Fibroblast of peridontal ligament (primary cell): ENCODE measurements around the gene MRPL36.
"Not testable (repeated sequence)": the region's sequence is repeated elsewhere in the genome, so short reads cannot be mapped to it uniquely, and the experiment has no call there.

Experiments used
- DNase-seq: peaks from one replicate; pipeline ENCODE4 v3.0.0-alpha.2; 2010; ENCODE audit errors: extremely low read depth

Gene MRPL36

GRCh38 chr5:1815071-1815786 is 15.6 kb upstream of the MRPL36 start:
- DNase-seq: no peak

- no peak for DNase-seq
Measured at GRCh38 chr5:1814183-1815020, 14.8 kb upstream of the MRPL36 start.

GRCh38 chr5:1810581-1811101 is 11.0 kb upstream of the MRPL36 start:
- DNase-seq: no peak

- no peak for DNase-seq
Measured at GRCh38 chr5:1809416-1810035, 9.9 kb upstream of the MRPL36 start.

- DNase-seq: peak; percentile 38
Measured at GRCh38 chr5:1808439-1808838, 8.8 kb upstream of the MRPL36 start.

GRCh38 chr5:1807451-1808185 is 8.0 kb upstream of the MRPL36 start:
- DNase-seq: no peak

GRCh38 chr5:1806974-1807373 is 7.3 kb upstream of the MRPL36 start:
- DNase-seq: no peak

- no peak for DNase-seq
Measured at GRCh38 chr5:1806199-1806598, 6.6 kb upstream of the MRPL36 start.

GRCh38 chr5:1805736-1806135 is 6.1 kb upstream of the MRPL36 start:
- no peak for DNase-seq

- DNase-seq: no peak
Measured at GRCh38 chr5:1805326-1805725, 5.7 kb upstream of the MRPL36 start.

GRCh38 chr5:1804001-1804690 is 4.5 kb upstream of the MRPL36 start:
- DNase-seq: no peak

- no peak for DNase-seq
Measured at GRCh38 chr5:1803192-1803591, 3.6 kb upstream of the MRPL36 start.

- DNase-seq: no peak
Measured at GRCh38 chr5:1801967-1802295, 2.3 kb upstream of the MRPL36 start.

GRCh38 chr5:1801222-1801966 is 1.8 kb upstream of the MRPL36 start, which contains the start of gene NDUFS6:
Gene NDUFS6 (plus strand): TSS chr5:1801407. CDS start chr5:1801418, 11 bp downstream.
- peak; percentile 53 for DNase-seq

- DNase-seq: peak; percentile 31
Measured at GRCh38 chr5:1800472-1801221, 1.0 kb upstream of the MRPL36 start.

GRCh38 chr5:1799110-1799601 is 481 bp downstream of the MRPL36 start:
- DNase-seq: peak; percentile 17

GRCh38 chr5:1798589-1798988 is 1.0 kb downstream of the MRPL36 start:
- DNase-seq: not testable (repeated sequence)

GRCh38 chr5:1797855-1798254 is 1.8 kb downstream of the MRPL36 start:
- no peak for DNase-seq

- DNase-seq: no peak
Measured at GRCh38 chr5:1797103-1797800, 2.4 kb downstream of the MRPL36 start.
